ENCODE measurements around the gene LIM2. TPM values are rescaled to one million over a fixed set of nuclear protein-coding genes. Genes with fewer than 3 reads are reported as not detected.
A peak's percentile ranks its signal among the peaks of the same experiment; 100 is the strongest.

The LIM2 gene
- total and polyA plus RNA-seq, 2 of the 8 experiments (the other 6 are each of a cell fraction or from before 2014, with no cell fraction given), result not detected

- TF ChIP-seq CTBP2 (IDR thresholded peaks at IDR 0.05; ENCODE audit: borderline replicate concordance, insufficient read depth, insufficient read length, low read length) (no peak), CBX5 (IDR thresholded peaks at IDR 0.05; ENCODE audit: low read depth, low read length) (no peak), CHD7 (IDR thresholded peaks at IDR 0.05; ENCODE audit: insufficient replicate concordance, low read length) (no peak), BACH1 (IDR thresholded peaks at IDR 0.05; ENCODE audit: low read length) (peak; percentile 84), KDM4A (IDR thresholded peaks at IDR 0.05; ENCODE audit: low read depth, low read length, severe bottlenecking) (no peak)
Observed at GRCh38 chr19:51338563-51339312, 49.0 kb downstream of the LIM2 start (continued).

Data from H1 (cell line).